CD1c-positive myeloid dendritic cell (primary cell): ENCODE measurements around the gene IP6K3.

ENCODE experiments used
- DNase-seq: peaks from one replicate; pipeline ENCODE4 v3.0.0-alpha.2; 2016; ENCODE audit errors: extremely low spot score

The IP6K3 gene

GRCh38 chr6:33740794-33741193, 5.9 kb downstream of the IP6K3 start:
- DNase-seq, result no peak

GRCh38 chr6:33740204-33740608, 6.5 kb downstream of the IP6K3 start:
- DNase-seq, result no peak

- no peak for DNase-seq
Measured at GRCh38 chr6:33739571-33739970, 7.1 kb downstream of the IP6K3 start.

- no peak for DNase-seq
Measured at GRCh38 chr6:33738879-33739278, 7.8 kb downstream of the IP6K3 start.

- no peak for DNase-seq
Measured at GRCh38 chr6:33738153-33738552, 8.6 kb downstream of the IP6K3 start.

GRCh38 chr6:33737267-33738026, 9.3 kb downstream of the IP6K3 start:
- DNase-seq, result no peak

GRCh38 chr6:33735216-33735615, 11.5 kb downstream of the IP6K3 start:
- DNase-seq, result no peak

- no peak for DNase-seq
Measured at GRCh38 chr6:33733709-33734007, 13.0 kb downstream of the IP6K3 start.

- no peak for DNase-seq
Measured at GRCh38 chr6:33732817-33733708, 13.6 kb downstream of the IP6K3 start.

- DNase-seq, result no peak
Measured at GRCh38 chr6:33732385-33732784, 14.3 kb downstream of the IP6K3 start.

- no peak for DNase-seq
Measured at GRCh38 chr6:33731751-33732282, 14.9 kb downstream of the IP6K3 start.

- DNase-seq, result no peak
Measured at GRCh38 chr6:33731035-33731434, 15.7 kb downstream of the IP6K3 start.

GRCh38 chr6:33730611-33731010, 16.1 kb downstream of the IP6K3 start:
- DNase-seq, result no peak

GRCh38 chr6:33729059-33729458, 17.6 kb downstream of the IP6K3 start:
- DNase-seq, result no peak

GRCh38 chr6:33728438-33728837, 18.3 kb downstream of the IP6K3 start:
- no peak for DNase-seq

- DNase-seq, result no peak
Measured at GRCh38 chr6:33727932-33728331, 18.8 kb downstream of the IP6K3 start.

GRCh38 chr6:33727126-33727525, 19.6 kb downstream of the IP6K3 start:
- no peak for DNase-seq

GRCh38 chr6:33726696-33727095, 20.0 kb downstream of the IP6K3 start:
- DNase-seq, result no peak

GRCh38 chr6:33725891-33726673, 20.6 kb downstream of the IP6K3 start:
- DNase-seq, result no peak

GRCh38 chr6:33725222-33725621, 21.5 kb downstream of the IP6K3 start:
- no peak for DNase-seq

GRCh38 chr6:33724102-33725023, 22.3 kb downstream of the IP6K3 start:
- no peak for DNase-seq
